OCI-LY1 (cell line): ENCODE data around the gene UCN3.

Experiments used
- EZH2 ChIP-seq: fragments of 200-600 bp; sonication (generic), shearing (Covaris generic); IDR thresholded peaks from 2 replicates; pipeline ENCODE4 v1.8.0; 2017; ENCODE audit warnings: borderline replicate concordance, mixed run types, mild to moderate bottlenecking, antibody characterized with exemption, low read length, moderate library complexity, mixed read lengths
- TF ChIP-seq, protein P1 (sequence below): fragments of 200-600 bp; sonication (generic), shearing (Covaris generic); IDR thresholded peaks from 2 replicates; pipeline ENCODE4 v1.5.1; 2017; ENCODE audit warnings: mild to moderate bottlenecking, antibody characterized with exemption, low read length, moderate library complexity, mixed read lengths

DNA sequence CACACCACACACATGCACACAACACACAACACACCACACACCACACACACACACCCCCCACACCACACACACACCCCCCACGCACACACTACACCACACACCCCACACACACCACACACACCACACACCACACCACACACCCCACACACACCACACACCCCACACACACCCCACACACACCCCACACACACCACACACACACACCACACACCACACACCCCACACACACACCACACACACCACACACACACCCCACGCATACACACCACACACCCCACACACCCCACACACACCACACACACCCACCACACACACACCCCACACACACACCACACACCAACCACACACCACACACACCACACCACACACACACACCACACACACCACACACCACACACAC is 16.4 kb downstream of the UCN3 start:
- TF ChIP-seq, protein P1, sequence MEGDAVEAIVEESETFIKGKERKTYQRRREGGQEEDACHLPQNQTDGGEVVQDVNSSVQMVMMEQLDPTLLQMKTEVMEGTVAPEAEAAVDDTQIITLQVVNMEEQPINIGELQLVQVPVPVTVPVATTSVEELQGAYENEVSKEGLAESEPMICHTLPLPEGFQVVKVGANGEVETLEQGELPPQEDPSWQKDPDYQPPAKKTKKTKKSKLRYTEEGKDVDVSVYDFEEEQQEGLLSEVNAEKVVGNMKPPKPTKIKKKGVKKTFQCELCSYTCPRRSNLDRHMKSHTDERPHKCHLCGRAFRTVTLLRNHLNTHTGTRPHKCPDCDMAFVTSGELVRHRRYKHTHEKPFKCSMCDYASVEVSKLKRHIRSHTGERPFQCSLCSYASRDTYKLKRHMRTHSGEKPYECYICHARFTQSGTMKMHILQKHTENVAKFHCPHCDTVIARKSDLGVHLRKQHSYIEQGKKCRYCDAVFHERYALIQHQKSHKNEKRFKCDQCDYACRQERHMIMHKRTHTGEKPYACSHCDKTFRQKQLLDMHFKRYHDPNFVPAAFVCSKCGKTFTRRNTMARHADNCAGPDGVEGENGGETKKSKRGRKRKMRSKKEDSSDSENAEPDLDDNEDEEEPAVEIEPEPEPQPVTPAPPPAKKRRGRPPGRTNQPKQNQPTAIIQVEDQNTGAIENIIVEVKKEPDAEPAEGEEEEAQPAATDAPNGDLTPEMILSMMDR = no peak
- TF ChIP-seq EZH2 = no peak
